NOMO-1 treated with DMSO at 0.1 percent for 48 hours (cell line): ENCODE results near the gene USP54.

Experiments used
- DNase-seq: peaks from one replicate; lab custom pipeline; 2025; ENCODE audit not compliant: unreplicated experiment; lab: John Stamatoyannopoulos, UW

USP54 gene

GRCh38 chr10:73469579-73469978 lies 121.6 kb downstream of the USP54 start:
- DNase-seq = peak; percentile 10

- no peak for DNase-seq
Observed at GRCh38 chr10:73467206-73467605, 123.9 kb downstream of the USP54 start.

GRCh38 chr10:73465978-73466726 lies 125.0 kb downstream of the USP54 start:
- DNase-seq = no peak

GRCh38 chr10:73460897-73461296 lies 130.2 kb downstream of the USP54 start:
- no peak for DNase-seq

- DNase-seq = no peak
Observed at GRCh38 chr10:73459683-73460314, 131.3 kb downstream of the USP54 start.

GRCh38 chr10:73456187-73456890 lies 134.8 kb downstream of the USP54 start:
- no peak for DNase-seq

GRCh38 chr10:73449113-73449512 lies 142.0 kb downstream of the USP54 start:
- no peak for DNase-seq

GRCh38 chr10:73448384-73448783 lies 142.8 kb downstream of the USP54 start:
- DNase-seq = no peak
